Mucosa of rectum (tissue), 2 donors: ENCODE data around the gene RNASEH2A.
"Not testable (repeated sequence)": the region's sequence is repeated elsewhere in the genome, so short reads cannot be mapped to it uniquely, and the experiment has no call there.

Experiments
- H3K27ac ChIP-seq, 2 donors: one replicate each; pipeline ENCODE4 v1.7.0; 2013; ENCODE audit warnings: inconsistent platforms in 2 of 2, low read depth in 2 of 2, low read length in 2 of 2
- H3K27me3 ChIP-seq, 2 donors: one replicate each; pipeline ENCODE4 v1.7.0; 2013; ENCODE audit warnings: low read length in 2 of 2; ENCODE audit not compliant: control insufficient read depth in 2 of 2, insufficient read depth in 2 of 2
- H3K36me3 ChIP-seq, 2 donors: one replicate each; pipeline ENCODE4 v1.7.0; 2013; ENCODE audit warnings: low read length in 2 of 2; ENCODE audit not compliant: control insufficient read depth in 2 of 2, insufficient read depth in 2 of 2
- H3K4me1 ChIP-seq, 2 donors: one replicate each; pipeline ENCODE4 v1.7.0; 2013; ENCODE audit warnings: low read length in 2 of 2, mild to moderate bottlenecking in 1 of 2; ENCODE audit not compliant: control insufficient read depth in 2 of 2, insufficient read depth in 2 of 2
- H3K4me3 ChIP-seq, 2 donors: one replicate each; pipeline ENCODE4 v1.7.0; 2013; ENCODE audit warnings: low read length in 2 of 2
- H3K9ac ChIP-seq, 2 donors: one replicate each; pipeline ENCODE4 v1.7.0; 2013; ENCODE audit warnings: low read length in 2 of 2, low read depth in 1 of 2, mild to moderate bottlenecking in 1 of 2
- H3K9me3 ChIP-seq, 2 donors: one replicate each; pipeline ENCODE4 v1.7.0; 2013; ENCODE audit warnings: low read length in 2 of 2; ENCODE audit not compliant: control insufficient read depth in 2 of 2
- donor health status: healthy.
- donor health status: Normal muscosa, but diverticular disease.

Gene RNASEH2A

DNA sequence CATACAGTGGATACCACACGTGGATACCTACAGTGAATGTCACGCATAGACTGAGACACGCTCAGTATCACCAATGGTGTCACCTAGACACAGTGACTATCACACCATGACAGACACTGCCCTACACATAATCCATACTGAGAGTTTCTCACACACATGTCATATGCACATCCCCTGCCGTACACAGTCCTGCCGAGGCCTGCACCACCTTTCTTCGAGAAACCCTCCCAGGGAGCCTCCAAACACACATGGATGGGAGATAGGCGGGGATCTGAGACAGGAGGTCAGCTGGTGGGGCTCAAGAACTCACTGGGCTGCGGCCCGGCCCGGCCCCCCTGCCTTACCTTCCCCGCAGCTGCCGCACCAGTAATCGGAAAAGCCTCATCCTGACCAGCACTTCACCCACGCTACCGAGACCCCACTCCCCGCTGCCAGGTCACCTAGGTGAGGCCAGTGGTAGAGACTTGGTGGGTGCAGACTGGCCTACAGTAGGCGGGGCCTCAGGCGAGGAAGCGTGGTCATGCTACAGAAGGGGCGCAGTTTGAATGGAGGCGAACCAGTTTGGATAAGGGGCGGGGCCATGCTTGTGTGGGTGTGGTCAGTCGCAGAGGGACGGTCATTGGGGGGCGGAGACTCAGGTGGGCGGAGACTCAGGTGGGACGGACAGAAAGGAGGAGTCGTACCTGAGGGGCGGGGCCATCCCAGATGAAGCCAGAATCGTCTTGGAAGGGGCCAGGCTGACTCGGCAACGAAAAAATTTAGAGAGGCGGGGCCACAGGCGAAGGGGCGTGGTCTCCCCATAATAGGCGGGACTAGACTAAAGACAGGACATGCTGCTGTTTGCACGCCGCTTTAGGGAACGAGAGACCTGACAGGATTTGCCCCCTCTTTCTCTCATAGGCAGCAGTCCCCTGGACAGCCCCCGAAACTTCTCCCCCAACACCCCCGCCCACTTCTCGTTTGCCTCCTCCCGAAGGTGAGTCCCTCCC, 34.0 kb downstream of the RNASEH2A start:
- H3K9me3 ChIP-seq = no peaks in the 10 kb centered on the region
- H3K9ac ChIP-seq = no peak overlapping the region
- no peak overlapping the region for H3K4me3 ChIP-seq
- peaks cover 7% of the 10 kb centered on the region in 2 donors for H3K4me1 ChIP-seq
- H3K27me3 ChIP-seq = peaks cover 61 to 63% of the 10 kb centered on the region in 2 donors
- H3K36me3 ChIP-seq = no peaks in the 10 kb centered on the region
- no peak overlapping the region for H3K27ac ChIP-seq

DNA sequence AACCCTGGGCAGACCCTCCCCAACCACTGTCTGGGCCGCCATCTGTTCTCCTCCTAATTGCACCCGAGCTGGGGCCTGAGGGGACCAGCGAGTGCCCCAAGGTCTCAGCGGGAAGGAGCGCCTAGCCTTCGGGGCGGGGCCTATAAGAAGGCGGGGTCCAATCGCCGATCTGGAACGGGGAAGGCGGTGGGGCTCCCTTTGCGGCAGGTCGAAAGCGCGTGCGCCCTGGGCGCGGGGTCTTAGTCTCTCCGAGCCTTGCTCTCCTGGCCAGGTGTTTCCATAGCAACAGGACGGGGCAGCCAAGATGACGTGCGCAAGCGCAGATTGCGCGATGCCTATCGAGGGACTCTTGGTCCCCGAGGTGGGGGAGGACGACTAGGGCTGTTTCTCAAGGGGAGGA, 34.7 kb downstream of the RNASEH2A start:
- H3K27ac ChIP-seq = no peak overlapping the region
- no peaks in the 10 kb centered on the region for H3K36me3 ChIP-seq
- no peak overlapping the region for H3K9ac ChIP-seq
- no peaks in the 10 kb centered on the region for H3K9me3 ChIP-seq
- peaks cover 7% of the 10 kb centered on the region in 2 donors for H3K4me1 ChIP-seq
- H3K27me3 ChIP-seq = peaks cover 58 to 63% of the 10 kb centered on the region in 2 donors
- H3K4me3 ChIP-seq = no peak overlapping the region

DNA sequence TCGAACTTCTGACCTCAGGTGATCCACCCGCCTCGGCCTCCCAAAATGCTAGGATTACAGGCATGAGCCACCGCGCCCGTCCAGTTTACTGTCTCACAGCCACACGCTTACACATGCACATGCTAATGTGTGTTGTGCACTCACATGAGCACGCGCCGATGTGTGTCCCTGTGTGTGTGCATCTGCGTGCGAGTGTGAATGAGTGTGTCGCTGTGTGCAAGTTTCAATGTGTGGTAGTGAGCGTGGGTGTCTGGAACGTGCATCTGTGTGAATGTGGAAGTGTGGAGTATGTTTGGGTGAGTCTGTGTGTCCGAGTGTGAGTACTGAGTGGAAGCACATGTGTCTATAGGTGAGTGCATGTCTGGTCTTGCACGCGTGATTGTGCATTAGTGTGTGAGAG, 36.1 kb downstream of the RNASEH2A start:
- Histone ChIP-seq H3K9ac (no peak overlapping the region), H3K4me1 (peaks cover 7% of the 10 kb centered on the region in 2 donors), H3K27ac (no peak overlapping the region), H3K36me3 (no peaks in the 10 kb centered on the region), H3K4me3 (no peak overlapping the region), H3K9me3 (no peaks in the 10 kb centered on the region), H3K27me3 (peaks cover 54 to 58% of the 10 kb centered on the region in 2 donors)

DNA sequence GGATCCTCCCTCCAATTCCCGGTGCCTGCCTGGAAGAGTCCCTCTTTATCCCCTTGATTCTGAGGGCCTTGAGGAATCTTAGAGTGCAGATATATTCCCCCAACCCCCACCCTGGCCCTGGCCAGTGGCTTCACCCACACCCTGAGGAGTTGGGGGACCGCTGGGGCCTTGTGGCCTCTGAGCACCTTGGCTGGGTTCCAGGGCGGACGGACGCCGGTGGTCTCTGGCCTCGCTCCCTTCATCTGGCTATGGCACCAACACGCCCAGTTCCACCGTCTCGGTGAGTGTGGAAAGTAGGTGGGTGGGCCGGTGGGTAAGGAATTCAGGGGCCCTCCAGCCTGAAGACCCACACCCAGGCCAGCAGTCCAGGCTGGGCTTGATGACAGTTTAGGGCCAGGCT, 36.9 kb downstream of the RNASEH2A start:
- no peak overlapping the region for H3K4me3 ChIP-seq
- no peak overlapping the region for H3K27ac ChIP-seq
- H3K9ac ChIP-seq = no peak overlapping the region
- peaks cover 6 to 7% of the 10 kb centered on the region in 2 donors for H3K4me1 ChIP-seq
- no peaks in the 10 kb centered on the region for H3K9me3 ChIP-seq
- H3K36me3 ChIP-seq = no peaks in the 10 kb centered on the region
- peaks cover 47 to 52% of the 10 kb centered on the region in 2 donors for H3K27me3 ChIP-seq

DNA sequence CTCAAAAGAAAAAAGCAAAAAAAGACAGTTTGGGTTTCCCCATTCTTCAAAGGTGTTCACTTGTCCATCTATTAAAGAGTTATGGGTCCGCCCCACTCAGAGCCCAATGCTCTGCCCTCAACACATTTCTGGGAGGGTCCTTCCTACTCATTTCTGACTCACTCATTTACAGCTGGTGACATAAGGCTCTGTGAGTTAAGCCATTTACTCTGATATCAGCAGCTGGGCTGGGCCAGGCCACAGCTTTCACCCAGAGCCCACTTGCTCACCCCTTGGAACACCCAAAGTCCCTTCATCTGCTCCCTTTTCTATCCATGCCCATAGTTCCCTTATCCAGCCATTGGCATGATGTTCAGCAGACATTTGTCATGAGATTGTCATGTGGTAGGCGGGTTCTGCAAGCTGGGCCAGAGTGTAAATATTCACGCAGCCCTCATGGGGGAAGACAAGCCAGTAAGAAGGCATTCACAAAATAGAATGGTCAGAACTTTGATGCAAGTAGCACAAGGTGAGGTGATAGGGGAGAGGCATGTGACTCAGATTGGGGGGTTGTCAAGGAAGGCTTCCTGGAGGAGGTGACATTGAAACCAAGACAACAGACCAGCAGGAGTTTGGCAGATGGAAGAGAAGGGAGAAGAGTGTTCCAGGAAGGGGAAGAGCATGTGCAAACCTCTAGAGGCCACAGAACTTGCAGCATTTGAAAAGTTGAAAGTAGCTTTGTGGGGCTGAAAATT, 37.8 kb downstream of the RNASEH2A start:
- Histone ChIP-seq H3K9me3 (no peaks in the 10 kb centered on the region), H3K27ac (no peak overlapping the region), H3K36me3 (no peaks in the 10 kb centered on the region), H3K27me3 (peaks cover 41 to 49% of the 10 kb centered on the region in 2 donors), H3K9ac (no peak overlapping the region), H3K4me1 (peaks cover 4 to 7% of the 10 kb centered on the region in 2 donors), H3K4me3 (no peak overlapping the region)

DNA sequence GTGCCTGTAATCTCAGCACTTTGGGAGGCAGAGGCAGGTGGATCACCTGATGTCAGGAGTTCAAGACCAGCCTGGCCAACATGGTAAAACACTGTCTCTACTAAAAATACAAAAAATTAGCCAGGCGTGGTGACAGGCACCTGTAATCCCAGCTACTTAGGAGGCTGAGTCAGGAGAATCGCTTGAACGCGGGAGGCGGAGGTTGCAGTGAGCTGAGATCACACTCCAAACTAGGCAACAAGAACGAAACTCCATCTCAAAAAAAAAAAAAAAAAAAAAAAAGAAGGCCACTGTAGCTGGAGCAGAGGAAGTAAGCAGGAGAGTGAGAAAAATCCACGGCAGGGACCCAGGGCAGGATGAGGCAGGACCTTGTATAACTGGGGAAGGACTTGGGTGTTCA, 40.2 kb downstream of the RNASEH2A start:
- not testable (repeated sequence) for H3K9me3 ChIP-seq, H3K4me1 ChIP-seq, H3K27ac ChIP-seq, H3K9ac ChIP-seq, H3K36me3 ChIP-seq, H3K4me3 ChIP-seq
- peaks cover 23 to 26% of the 10 kb centered on the region in 2 donors for H3K27me3 ChIP-seq

DNA sequence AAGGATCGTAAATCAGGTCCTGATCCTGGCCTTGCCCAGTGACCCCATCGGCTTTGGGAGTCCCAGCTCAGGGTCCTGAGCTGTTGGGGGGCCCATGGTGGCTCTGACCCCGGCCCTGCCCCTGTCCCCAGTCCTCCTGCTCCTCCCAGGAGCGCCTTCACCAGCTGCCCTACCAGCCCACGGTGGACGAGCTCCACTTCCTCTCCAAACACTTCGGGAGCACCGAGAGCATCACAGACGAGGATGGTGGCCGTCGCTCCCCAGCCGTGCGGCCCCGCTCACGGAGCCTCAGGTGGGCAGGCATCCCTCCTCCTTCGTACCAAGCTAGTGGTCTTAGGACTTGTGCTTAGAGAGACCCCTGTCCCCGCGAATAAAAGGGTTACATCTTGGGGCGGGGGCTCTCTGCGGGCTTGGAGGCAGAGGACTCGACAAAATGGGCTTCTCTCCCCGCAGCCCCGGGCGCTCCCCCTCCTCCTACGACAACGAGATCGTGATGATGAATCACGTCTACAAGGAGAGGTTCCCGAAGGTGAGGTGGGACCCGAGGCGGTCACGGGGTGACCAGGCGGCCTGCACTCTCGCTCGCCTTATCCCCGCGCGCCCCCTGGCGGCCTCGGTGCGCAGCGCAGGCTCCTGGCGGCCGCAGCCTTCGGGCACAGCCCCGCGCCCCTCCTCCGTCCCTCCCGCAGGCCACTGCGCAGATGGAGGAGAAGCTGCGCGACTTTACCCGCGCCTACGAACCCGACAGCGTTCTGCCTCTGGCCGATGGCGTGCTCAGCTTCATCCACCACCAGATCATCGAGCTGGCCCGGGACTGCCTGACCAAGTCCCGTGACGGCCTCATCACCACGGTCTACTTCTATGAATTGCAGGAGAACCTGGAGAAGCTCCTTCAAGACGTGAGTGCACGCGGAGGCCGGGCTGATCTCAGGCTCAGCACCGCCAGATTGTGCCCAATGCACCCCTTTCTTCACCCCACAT, 41.1 kb downstream of the RNASEH2A start:
- Histone ChIP-seq H3K4me3 (peak overlapping the region in 1 of 2 donors; percentile 41), H3K9ac (no peak overlapping the region), H3K27me3 (peaks cover 18 to 22% of the 10 kb centered on the region in 2 donors), H3K36me3 (no peaks in the 10 kb centered on the region), H3K27ac (no peak overlapping the region), H3K9me3 (no peaks in the 10 kb centered on the region), H3K4me1 (peaks cover 0 to 3% of the 10 kb centered on the region in 2 donors)

DNA sequence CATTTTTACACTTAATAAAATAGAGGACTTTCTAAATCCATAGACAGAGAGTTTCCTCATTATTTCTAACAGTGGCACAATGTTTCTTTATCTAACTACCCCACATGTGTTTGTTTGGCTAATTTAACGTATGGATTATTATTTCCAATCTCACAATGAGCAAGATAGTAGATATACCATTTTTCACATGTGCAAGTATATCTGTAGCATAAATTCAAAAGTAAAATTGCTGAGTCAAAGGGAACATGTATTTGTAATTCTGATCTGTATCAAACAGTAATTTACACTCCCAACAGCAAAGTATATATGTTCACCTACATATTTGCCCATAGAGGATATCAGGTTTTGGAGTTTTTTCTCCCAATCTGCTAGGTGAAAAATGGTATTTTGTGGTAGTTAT, 50.3 kb downstream of the RNASEH2A start:
- H3K27ac ChIP-seq = no peak overlapping the region
- no peaks in the 10 kb centered on the region for H3K9me3 ChIP-seq
- H3K36me3 ChIP-seq = no peaks in the 10 kb centered on the region
- H3K27me3 ChIP-seq = no peaks in the 10 kb centered on the region
- H3K4me3 ChIP-seq = no peak overlapping the region
- no peak overlapping the region for H3K9ac ChIP-seq
- no peaks in the 10 kb centered on the region for H3K4me1 ChIP-seq

DNA sequence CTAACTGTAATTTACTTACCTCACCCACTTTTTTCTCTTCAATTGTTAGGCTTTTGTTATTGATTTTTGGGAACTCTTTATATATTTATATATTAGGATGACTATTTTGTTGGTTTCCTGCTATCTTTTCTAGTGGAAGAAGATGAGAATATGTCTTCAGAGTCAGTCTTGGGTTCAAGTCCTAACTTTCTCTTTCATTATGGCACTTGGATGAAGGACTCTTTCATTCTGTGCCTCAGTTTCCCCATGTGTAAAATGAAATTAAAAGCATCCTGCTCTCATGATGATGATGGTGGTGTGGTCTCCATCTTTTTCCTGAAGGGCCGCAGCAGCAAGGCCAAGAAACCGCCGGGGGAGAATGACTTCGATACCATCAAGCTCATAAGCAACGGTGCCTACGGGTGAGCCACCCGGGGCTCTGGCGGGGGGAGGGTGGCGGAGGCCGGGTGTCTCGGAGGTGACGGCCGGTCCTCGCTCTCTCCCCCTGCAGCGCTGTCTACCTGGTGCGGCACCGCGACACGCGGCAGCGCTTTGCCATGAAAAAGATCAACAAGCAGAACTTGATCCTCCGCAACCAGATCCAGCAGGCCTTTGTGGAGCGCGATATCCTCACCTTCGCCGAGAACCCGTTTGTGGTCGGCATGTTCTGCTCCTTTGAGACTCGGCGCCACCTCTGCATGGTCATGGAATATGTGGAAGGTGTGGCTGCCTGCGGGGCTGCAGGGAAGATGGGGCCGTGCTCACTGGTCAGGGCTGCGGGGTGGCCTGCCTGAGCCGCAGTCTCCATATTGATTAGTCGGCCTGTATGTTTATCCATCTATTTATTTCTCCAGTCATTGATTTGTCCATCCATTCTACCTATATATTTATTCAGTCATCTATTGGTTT, 51.9 kb downstream of the RNASEH2A start:
- H3K36me3 ChIP-seq = no peaks in the 10 kb centered on the region
- H3K4me1 ChIP-seq = no peaks in the 10 kb centered on the region
- no peaks in the 10 kb centered on the region for H3K27me3 ChIP-seq
- no peak overlapping the region for H3K4me3 ChIP-seq
- H3K9me3 ChIP-seq = no peaks in the 10 kb centered on the region
- H3K27ac ChIP-seq = no peak overlapping the region
- no peak overlapping the region for H3K9ac ChIP-seq
